Natural killer cell (primary cell): ENCODE data around the gene C1orf35. TPM values are rescaled to one million over a fixed set of nuclear protein-coding genes. Genes with fewer than 3 reads are reported as not detected.

Experiments
- ATAC-seq, 3 donors: fragments of 150-1000 bp in 2 of 3; fragments of 200-7000 bp in 1 of 3; cut with Tn5 transposase; 1 replicate in 1 of 3; 2 replicates in 2 of 3; pipeline ENCODE4 v1.10.0; 2021; ENCODE audit warnings: mild to moderate bottlenecking in 2 of 3, moderate library complexity in 2 of 3
- DNase-seq, 2 donors: peaks; one replicate each; pipeline versions ENCODE4 v3.0.0 to v3.0.0-alpha.2; 2013 to 2021; ENCODE audit warnings: mixed read lengths in 1 of 2
- H3K27ac ChIP-seq: one replicate; pipeline ENCODE4 v1.5.1; 2013; ENCODE audit warnings: mild to moderate bottlenecking, low read length
- H3K27me3 ChIP-seq: one replicate; pipeline ENCODE4 v1.6.1; 2013; ENCODE audit warnings: low read length; ENCODE audit not compliant: control insufficient read depth, insufficient read depth
- H3K36me3 ChIP-seq: one replicate; pipeline ENCODE4 v1.6.1; 2013; ENCODE audit warnings: low read length; ENCODE audit not compliant: control insufficient read depth, insufficient read depth
- H3K4me1 ChIP-seq: one replicate; pipeline ENCODE4 v1.6.1; 2013; ENCODE audit warnings: low read length; ENCODE audit not compliant: control insufficient read depth, insufficient read depth
- H3K4me3 ChIP-seq: one replicate; pipeline ENCODE4 v1.5.1; 2013; ENCODE audit warnings: low read length
- H3K9me3 ChIP-seq: one replicate; pipeline ENCODE4 v1.6.1; 2013; ENCODE audit warnings: low read length; ENCODE audit not compliant: control insufficient read depth, insufficient read depth
- H3K27ac Mint-ChIP-seq, 2 donors: one replicate each; pipeline ENCODE4 v1.8.0; 2022; ENCODE audit warnings: mild to moderate bottlenecking in 2 of 2, mixed read lengths in 2 of 2, moderate library complexity in 1 of 2
- H3K27me3 Mint-ChIP-seq, 2 donors: one replicate each; pipeline ENCODE4 v1.8.0; 2022; ENCODE audit warnings: low read depth in 2 of 2, mixed read lengths in 2 of 2
- H3K36me3 Mint-ChIP-seq: one replicate; pipeline ENCODE4 v1.8.0; 2022; ENCODE audit warnings: mixed read lengths
- H3K4me1 Mint-ChIP-seq, 2 donors: one replicate each; pipeline ENCODE4 v1.8.0; 2022; ENCODE audit warnings: mixed read lengths in 2 of 2
- H3K4me3 Mint-ChIP-seq: one replicate; pipeline ENCODE4 v1.8.0; 2022; ENCODE audit warnings: mild to moderate bottlenecking, moderate library complexity, mixed read lengths
- H3K9me3 Mint-ChIP-seq, 2 donors: one replicate each; pipeline ENCODE4 v1.8.0; 2022; ENCODE audit warnings: mixed read lengths in 2 of 2
- WGBS: methylation state at CpG from one replicate; pipeline ENCODE4 v1.1.7; 2013; ENCODE audit warnings: missing lambda C conversion rate; ENCODE audit not compliant: insufficient coverage; 5-methylcytosine and 5-hydroxymethylcytosine counted together
- intact Hi-C: fragments of 100-400 bp; cut with micrococcal nuclease; formaldehyde crosslinking; loops from one replicate; pipeline ENCODE4 v1.14.2; 2022
- total RNA-seq, 4 donors: library from RNA; stranded (reverse); fragments of 120-200 nt in 1 of 4; gene quantifications; one replicate each; pipeline versions ENCODE4 v1.2.3 to v1.2.4, GENCODE V29; 2013 to 2022
- TF ChIP-seq, protein P1 (sequence below): fragments of 200-600 bp; IDR thresholded peaks from one replicate; pipeline ENCODE4 v1.8.0; 2022; ENCODE audit warnings: antibody characterized with exemption

The C1orf35 gene
- total RNA-seq, 3 donors from 2014 or later (not counting 1 experiment from before 2014, with no cell fraction given): 18.9 to 21.6 (median 19.6) TPM

DNA sequence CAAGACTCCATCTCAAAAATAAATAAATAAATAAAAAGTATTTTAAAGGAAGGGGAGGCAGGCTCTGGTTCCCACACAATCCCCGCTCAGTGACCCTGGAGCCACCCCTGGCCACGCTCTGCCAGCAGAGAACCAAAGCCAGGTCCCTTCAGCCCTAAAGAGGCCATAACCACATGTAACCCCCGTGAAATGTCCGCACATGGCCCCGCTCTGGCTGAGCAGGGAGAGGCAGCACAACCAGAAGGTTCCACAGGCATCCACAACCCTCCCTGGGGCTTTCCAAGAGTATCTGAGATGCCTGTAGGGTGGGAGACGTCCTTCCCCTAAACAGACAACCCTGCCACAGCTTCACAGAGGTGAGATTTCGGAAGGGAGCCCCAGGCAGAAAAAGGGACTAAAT, 22.0 kb downstream of the C1orf35 start:
- intact Hi-C loops: loop anchor here (5.0 kb wide), 1 partner anchor 86 kb away; the partner anchor contains the start of gene IBA57
- Mint-ChIP-seq H3K27me3 (no peaks in the 10 kb centered on the region), H3K36me3 (no peaks in the 10 kb centered on the region), H3K27ac (peak overlapping the region in 1 of 2 donors; percentile 93), H3K4me1 (peaks cover 28 to 52% of the 10 kb centered on the region in 2 donors), H3K9me3 (no peaks in the 10 kb centered on the region), H3K4me3 (peak overlapping the region; percentile 74)
- H3K4me3 ChIP-seq: peak overlapping the region; percentile 94
- H3K27ac ChIP-seq: no peak overlapping the region
- H3K9me3 ChIP-seq: no peaks in the 10 kb centered on the region
- DNase-seq: no peak
- no peak for ATAC-seq
- no peaks in the 10 kb centered on the region for H3K27me3 ChIP-seq
- WGBS: 80% methylated on average over 6 of the region's 7 CpGs
- no peaks in the 10 kb centered on the region for H3K36me3 ChIP-seq
- TF ChIP-seq, protein P1, sequence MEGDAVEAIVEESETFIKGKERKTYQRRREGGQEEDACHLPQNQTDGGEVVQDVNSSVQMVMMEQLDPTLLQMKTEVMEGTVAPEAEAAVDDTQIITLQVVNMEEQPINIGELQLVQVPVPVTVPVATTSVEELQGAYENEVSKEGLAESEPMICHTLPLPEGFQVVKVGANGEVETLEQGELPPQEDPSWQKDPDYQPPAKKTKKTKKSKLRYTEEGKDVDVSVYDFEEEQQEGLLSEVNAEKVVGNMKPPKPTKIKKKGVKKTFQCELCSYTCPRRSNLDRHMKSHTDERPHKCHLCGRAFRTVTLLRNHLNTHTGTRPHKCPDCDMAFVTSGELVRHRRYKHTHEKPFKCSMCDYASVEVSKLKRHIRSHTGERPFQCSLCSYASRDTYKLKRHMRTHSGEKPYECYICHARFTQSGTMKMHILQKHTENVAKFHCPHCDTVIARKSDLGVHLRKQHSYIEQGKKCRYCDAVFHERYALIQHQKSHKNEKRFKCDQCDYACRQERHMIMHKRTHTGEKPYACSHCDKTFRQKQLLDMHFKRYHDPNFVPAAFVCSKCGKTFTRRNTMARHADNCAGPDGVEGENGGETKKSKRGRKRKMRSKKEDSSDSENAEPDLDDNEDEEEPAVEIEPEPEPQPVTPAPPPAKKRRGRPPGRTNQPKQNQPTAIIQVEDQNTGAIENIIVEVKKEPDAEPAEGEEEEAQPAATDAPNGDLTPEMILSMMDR: no peak
- H3K4me1 ChIP-seq: peaks cover 42% of the 10 kb centered on the region

DNA sequence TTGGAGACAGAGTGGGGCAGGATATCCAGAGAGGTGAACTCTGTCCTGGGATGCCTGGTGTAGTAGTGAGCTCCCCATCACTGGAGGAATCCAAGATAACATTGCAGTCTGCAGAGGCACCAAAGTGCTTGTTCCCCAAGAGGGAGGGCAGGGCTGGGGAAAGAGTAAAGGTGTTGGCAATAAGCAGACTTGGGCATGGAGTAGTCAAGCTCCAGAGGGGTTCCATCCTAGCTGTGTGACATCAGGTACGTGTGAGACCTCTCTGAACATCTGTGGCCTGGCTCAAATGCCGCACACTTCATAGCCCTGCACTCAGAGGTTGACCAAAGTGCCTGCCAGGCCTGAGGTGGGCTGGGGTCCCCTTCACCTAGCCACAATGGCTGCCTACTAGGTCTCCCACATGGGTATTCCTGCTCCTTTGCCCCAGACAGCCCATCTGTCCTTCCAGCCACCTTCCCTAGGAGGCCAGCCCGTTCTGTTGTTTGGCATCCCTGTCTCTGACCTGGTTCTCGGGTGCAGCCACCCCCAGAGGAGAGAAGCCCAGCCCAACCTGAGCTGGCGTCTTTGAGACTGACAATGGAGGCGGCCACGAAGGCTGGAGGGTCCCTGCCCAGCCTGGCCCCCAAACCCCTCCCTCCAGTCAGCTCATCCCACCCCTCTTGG, 23.4 kb downstream of the C1orf35 start:
- Mint-ChIP-seq H3K4me1 (peaks cover 16 to 38% of the 10 kb centered on the region in 2 donors), H3K36me3 (no peaks in the 10 kb centered on the region), H3K9me3 (no peaks in the 10 kb centered on the region), H3K27me3 (no peaks in the 10 kb centered on the region), H3K27ac (no peak overlapping the region), H3K4me3 (no peak overlapping the region)
- H3K9me3 ChIP-seq: no peaks in the 10 kb centered on the region
- DNase-seq (no peak), ATAC-seq (no peak)
- H3K27me3 ChIP-seq: no peaks in the 10 kb centered on the region
- no peak overlapping the region for H3K4me3 ChIP-seq
- H3K4me1 ChIP-seq: peaks cover 28% of the 10 kb centered on the region
- 97% methylated on average over 7 of the region's 7 CpGs for WGBS
- H3K27ac ChIP-seq: no peak overlapping the region
- no peaks in the 10 kb centered on the region for H3K36me3 ChIP-seq
- intact Hi-C loops: loop anchor here (5.0 kb wide), 1 partner anchor 88 kb away; the partner anchor contains the start of gene IBA57
- TF ChIP-seq, protein P1: no peak

DNA sequence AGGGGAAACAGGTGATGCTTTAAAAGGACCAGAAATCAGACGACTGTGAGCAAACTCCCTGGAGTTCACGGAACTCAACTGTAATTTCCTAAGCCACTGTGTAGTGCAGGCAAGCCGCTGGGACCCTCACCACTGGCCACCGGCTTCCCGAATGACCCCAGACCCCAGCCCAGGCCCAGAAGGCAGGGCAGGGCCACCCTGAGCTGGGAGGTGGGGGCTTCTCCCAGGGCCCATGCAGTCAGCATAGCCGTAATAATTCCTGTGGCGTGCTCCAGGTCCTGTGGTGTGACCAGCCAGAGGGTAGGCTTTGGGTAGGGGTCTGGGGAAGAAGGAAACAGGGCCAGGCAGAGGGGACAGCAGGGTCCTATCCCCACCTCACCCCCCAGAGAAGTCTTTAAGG, 24.1 kb downstream of the C1orf35 start:
- no peak for DNase-seq
- Mint-ChIP-seq H3K27me3 (no peaks in the 10 kb centered on the region), H3K27ac (no peak overlapping the region), H3K4me1 (peaks cover 9 to 35% of the 10 kb centered on the region in 2 donors), H3K4me3 (no peak overlapping the region), H3K9me3 (no peaks in the 10 kb centered on the region), H3K36me3 (no peaks in the 10 kb centered on the region)
- no peak for ATAC-seq
- H3K4me3 ChIP-seq: no peak overlapping the region
- H3K4me1 ChIP-seq: peaks cover 22% of the 10 kb centered on the region
- TF ChIP-seq, protein P1: no peak
- H3K9me3 ChIP-seq: no peaks in the 10 kb centered on the region
- H3K27ac ChIP-seq: no peak overlapping the region
- H3K27me3 ChIP-seq: no peaks in the 10 kb centered on the region
- WGBS: 96% methylated on average over 6 of the region's 7 CpGs
- H3K36me3 ChIP-seq: no peaks in the 10 kb centered on the region
- intact Hi-C loops: no loop called here
